GM20000 (cell line): ENCODE measurements around the gene TOR3A.

Source experiments
- DNase-seq: peaks from one replicate; pipeline ENCODE4 v3.0.0; 2012; ENCODE audit warnings: low spot score
- CTCF ChIP-seq: IDR thresholded peaks from 2 replicates; pipeline ENCODE4 v1.5.1; 2012; ENCODE audit warnings: mild to moderate bottlenecking, control low read depth; ENCODE audit errors: extremely low read depth, missing control alignments

The TOR3A gene

GRCh38 chr1:179043266-179043665 is 38.6 kb upstream of the TOR3A start:
- no peak for TF ChIP-seq CTCF
- DNase-seq = no peak

- TF ChIP-seq CTCF = no peak
- DNase-seq = no peak
These were observed 38.0 kb upstream of the TOR3A start for GRCh38 chr1:179043907-179044306.

- DNase-seq = no peak
- TF ChIP-seq CTCF = no peak
These were observed 34.8 kb upstream of the TOR3A start for GRCh38 chr1:179046808-179047635.

GRCh38 chr1:179047636-179047997 is 34.3 kb upstream of the TOR3A start:
- no peak for DNase-seq
- TF ChIP-seq CTCF = no peak

GRCh38 chr1:179048339-179049124 is 33.3 kb upstream of the TOR3A start:
- TF ChIP-seq CTCF = no peak
- DNase-seq = no peak

GRCh38 chr1:179052776-179053175 is 29.1 kb upstream of the TOR3A start:
- DNase-seq = no peak
- TF ChIP-seq CTCF = no peak

GRCh38 chr1:179053486-179053885 is 28.4 kb upstream of the TOR3A start:
- TF ChIP-seq CTCF = no peak
- no peak for DNase-seq
